Stimulated activated CD4-positive, alpha-beta T cell treated with anti-CD3 and anti-CD28 coated beads, Interleukin-1b, Interleukin-23, amount 100 ng/mL, for 1 hour (primary cell): ENCODE measurements around the gene UNC93A.
"Not testable (repeated sequence)": the region's sequence is repeated elsewhere in the genome, so short reads cannot be mapped to it uniquely, and the experiment has no call there.

Experiments used
- DNase-seq, 2 donors: peaks; one replicate each; pipeline ENCODE4 v3.0.0-alpha.2; 2020; ENCODE audit warnings: low read depth in 2 of 2

Gene UNC93A

GRCh38 chr6:167290786-167291622 is at the start of gene UNC93A:
Gene UNC93A, plus strand, starts transcription at chr6:167291315. Its CDS starts 175 bp downstream, at chr6:167291490.
- DNase-seq: no peak

- DNase-seq: not testable (repeated sequence)
These were observed 49.6 kb upstream of the UNC93A start for GRCh38 chr6:167241321-167242134.

GRCh38 chr6:167242135-167242506 is 49.0 kb upstream of the UNC93A start:
- not testable (repeated sequence) for DNase-seq

- not testable (repeated sequence) for DNase-seq
These were observed 48.5 kb upstream of the UNC93A start for GRCh38 chr6:167242511-167243051.

GRCh38 chr6:167244064-167244960 is 46.8 kb upstream of the UNC93A start:
- DNase-seq: no peak

- DNase-seq: no peak
These were observed 46.1 kb upstream of the UNC93A start for GRCh38 chr6:167244991-167245390.

- DNase-seq: no peak
These were observed 45.5 kb upstream of the UNC93A start for GRCh38 chr6:167245591-167245990.

GRCh38 chr6:167247814-167248595 is 43.1 kb upstream of the UNC93A start:
- DNase-seq: no peak

DNA sequence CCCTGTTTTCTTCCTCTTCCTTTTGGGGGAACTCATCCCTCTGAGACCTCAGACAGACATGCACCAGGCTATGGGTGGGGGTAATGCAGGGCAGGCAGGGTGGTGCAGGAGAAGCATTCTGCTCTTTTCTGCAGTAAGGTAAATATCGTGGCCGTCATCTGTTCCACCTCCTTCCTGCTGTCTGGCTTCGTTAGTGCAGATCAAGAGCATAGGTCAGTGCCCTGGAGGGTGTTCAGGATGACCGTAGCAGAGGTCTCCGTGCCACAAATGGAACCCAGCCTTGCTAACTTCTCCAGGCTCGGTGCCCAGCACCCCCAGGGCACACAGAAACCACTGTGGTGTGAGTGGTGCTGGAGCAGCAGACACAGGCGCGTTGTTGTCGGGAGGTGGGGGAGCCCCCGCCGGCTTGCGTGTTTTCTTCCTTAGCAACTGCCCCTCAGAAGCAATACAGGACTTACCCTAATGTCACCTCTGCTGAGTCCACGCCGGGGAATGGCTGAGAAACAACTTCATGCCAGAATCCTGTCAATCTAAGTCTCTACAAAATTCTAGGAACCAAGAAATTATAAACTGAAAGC is 42.1 kb upstream of the UNC93A start:
- DNase-seq: not testable (repeated sequence)

DNA sequence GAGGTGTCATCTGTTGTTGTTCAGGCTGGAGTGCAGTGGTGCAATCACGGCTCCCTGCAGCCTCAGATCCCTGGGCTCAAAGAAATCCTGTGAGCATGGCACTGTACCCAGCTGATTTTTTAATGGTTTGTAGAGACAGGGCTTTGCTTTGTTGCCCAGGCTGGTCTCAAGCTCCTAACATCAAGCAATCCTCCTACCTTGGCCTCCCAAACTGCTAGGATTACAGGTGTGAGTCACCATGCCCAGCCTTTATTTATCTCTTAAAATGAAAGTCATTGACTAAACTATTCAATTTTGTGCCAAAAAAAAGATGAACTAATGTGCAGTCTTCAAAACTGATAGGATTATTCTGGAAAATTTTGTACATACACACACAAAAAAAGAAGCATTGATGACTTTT is 38.8 kb upstream of the UNC93A start:
- DNase-seq: no peak

GRCh38 chr6:167255918-167256553 is 35.1 kb upstream of the UNC93A start:
- DNase-seq: no peak

DNA sequence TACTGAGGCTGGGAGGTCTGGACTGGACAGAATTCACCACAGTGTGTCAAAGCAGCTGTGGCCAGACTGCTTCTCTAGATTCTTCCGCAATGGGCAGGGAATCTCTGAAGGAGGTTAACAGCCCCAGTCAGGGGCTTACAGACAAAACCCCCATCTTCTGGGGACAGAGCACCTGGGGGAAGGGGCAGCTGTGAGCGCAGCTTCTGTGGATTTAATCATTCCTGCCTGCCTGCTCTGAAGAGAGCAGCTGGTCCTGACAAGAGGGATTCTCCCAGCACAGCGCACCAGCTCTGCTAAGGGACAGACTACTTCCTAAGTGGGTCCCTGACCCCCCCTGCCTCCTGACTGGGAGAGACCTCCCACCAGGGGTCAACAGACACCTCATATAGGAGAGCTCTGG is 32.5 kb upstream of the UNC93A start:
- DNase-seq: no peak

- DNase-seq: not testable (repeated sequence)
These were observed 24.9 kb upstream of the UNC93A start for GRCh38 chr6:167266057-167266829.

- no peak for DNase-seq
These were observed 24.1 kb upstream of the UNC93A start for GRCh38 chr6:167266830-167267555.

DNA sequence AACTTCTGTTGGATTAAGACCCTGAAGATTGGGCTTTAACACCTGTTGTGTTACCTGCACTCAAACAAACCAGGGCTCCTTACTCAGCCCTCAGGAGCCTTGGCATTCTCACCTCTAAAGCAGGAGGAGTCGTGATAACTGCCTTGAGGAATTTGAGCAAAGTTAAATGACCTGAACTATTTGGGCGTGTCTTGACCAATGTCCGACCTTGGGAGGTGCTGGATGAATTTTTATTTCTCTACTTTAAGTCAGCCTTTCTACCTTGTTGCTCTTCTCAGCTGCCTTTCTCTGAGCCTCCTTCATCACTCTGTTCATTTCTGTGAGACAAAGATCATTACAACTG is 23.6 kb upstream of the UNC93A start:
- not testable (repeated sequence) for DNase-seq

DNA sequence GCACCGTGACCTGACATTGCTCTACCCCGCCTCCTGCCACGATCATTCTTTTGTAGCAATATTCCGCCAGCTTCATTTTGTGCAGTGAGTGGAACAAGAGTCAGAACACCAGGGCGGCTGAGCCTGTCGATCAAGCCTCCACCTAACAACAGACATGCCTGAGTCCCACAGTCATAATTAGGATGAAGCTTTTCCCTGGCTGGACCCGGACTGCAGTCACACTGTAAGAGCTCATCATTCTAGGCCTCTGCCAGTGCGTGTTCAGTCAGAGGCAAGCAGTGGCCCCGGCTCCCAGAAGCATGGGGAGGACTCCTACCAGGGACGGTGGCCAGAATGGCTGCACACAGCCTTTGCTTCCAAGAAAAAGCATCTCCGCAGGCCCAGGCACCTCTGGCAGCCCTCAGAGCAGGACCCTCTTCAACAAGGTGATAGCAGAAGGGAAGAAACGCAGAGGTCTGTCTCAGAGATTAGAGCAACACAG is 23.2 kb upstream of the UNC93A start:
- no peak for DNase-seq

GRCh38 chr6:167268683-167269280 is 22.3 kb upstream of the UNC93A start:
- DNase-seq: no peak
